ENCODE results near the gene SPRR4. TPM values are rescaled to one million over a fixed set of nuclear protein-coding genes. Genes with fewer than 3 reads are reported as not detected.

SPRR4 gene
- total RNA-seq, 2 experiments from 2014 or later = not detected

- intact Hi-C loops (cut with micrococcal nuclease) = no loop called here
- no peaks in the 10 kb centered on the region for H3K36me3 Mint-ChIP-seq (ENCODE audit: low read depth)
- TF ChIP-seq CTCF (IDR thresholded peaks at IDR 0.05) = no peak
- ATAC-seq (no peak), DNase-seq (no peak)
- no peak within 1 kb of the TSS for H3K27ac Mint-ChIP-seq
- ChIA-PET POLR2A (interaction anchor here (0.9 kb wide), 1 partner anchor 427 kb away, joined by 3 read pairs; no protein-coding TSS in a partner anchor), CTCF (no interaction called here)
- no peaks in the 10 kb centered on the region for H3K4me1 Mint-ChIP-seq (ENCODE audit: low read depth)
- no peak within 1 kb of the TSS for H3K4me3 Mint-ChIP-seq
- H3K27me3 Mint-ChIP-seq = peaks cover 5% of the 10 kb centered on the region
- no peaks in the 10 kb centered on the region for H3K9me3 Mint-ChIP-seq
These were observed 23.7 kb upstream of the SPRR4 start, which contains the start of gene SPRR5 for GRCh38 chr1:152946651-152947256. Gene SPRR5, plus strand, starts transcription at chr1:152947206. Its CDS starts 1,349 bp downstream, at chr1:152948555.

GRCh38 chr1:152951711-152952110 is 18.7 kb upstream of the SPRR4 start:
- H3K4me3 Mint-ChIP-seq = no peak overlapping the region
- DNase-seq (no peak), ATAC-seq (no peak)
- H3K4me1 Mint-ChIP-seq (ENCODE audit: low read depth) = no peaks in the 10 kb centered on the region
- CTCF ChIA-PET = no interaction called here
- TF ChIP-seq CTCF (IDR thresholded peaks at IDR 0.05) = no peak
- intact Hi-C loops (cut with micrococcal nuclease) = no loop called here
- no peaks in the 10 kb centered on the region for H3K36me3 Mint-ChIP-seq (ENCODE audit: low read depth)
- H3K9me3 Mint-ChIP-seq = no peaks in the 10 kb centered on the region
- H3K27me3 Mint-ChIP-seq = peaks cover 4% of the 10 kb centered on the region
- no peak overlapping the region for H3K27ac Mint-ChIP-seq
- POLR2A ChIA-PET = no interaction called here

GRCh38 chr1:152953761-152954160 is 16.7 kb upstream of the SPRR4 start:
- ATAC-seq (no peak), DNase-seq (no peak)
- TF ChIP-seq CTCF (IDR thresholded peaks at IDR 0.05) = no peak
- Mint-ChIP-seq H3K9me3 (no peaks in the 10 kb centered on the region), H3K27ac (no peak overlapping the region), H3K4me3 (no peak overlapping the region), H3K27me3 (peaks cover 2% of the 10 kb centered on the region), H3K36me3 (ENCODE audit: low read depth) (no peaks in the 10 kb centered on the region), H3K4me1 (ENCODE audit: low read depth) (no peaks in the 10 kb centered on the region)
- intact Hi-C loops (cut with micrococcal nuclease) = no loop called here
- ChIA-PET CTCF (no interaction called here), POLR2A (no interaction called here)

- Mint-ChIP-seq H3K27ac (no peak overlapping the region), H3K4me3 (no peak overlapping the region), H3K4me1 (ENCODE audit: low read depth) (no peaks in the 10 kb centered on the region), H3K9me3 (no peaks in the 10 kb centered on the region), H3K36me3 (ENCODE audit: low read depth) (no peaks in the 10 kb centered on the region), H3K27me3 (peaks cover 2% of the 10 kb centered on the region)
- DNase-seq = no peak
- POLR2A ChIA-PET = no interaction called here
- no peak for TF ChIP-seq CTCF (IDR thresholded peaks at IDR 0.05)
- no peak for ATAC-seq
- intact Hi-C loops (cut with micrococcal nuclease) = no loop called here
- CTCF ChIA-PET = no interaction called here
These were observed 16.0 kb upstream of the SPRR4 start for GRCh38 chr1:152954436-152954835.

GRCh38 chr1:152957561-152957960 is 12.9 kb upstream of the SPRR4 start:
- no peaks in the 10 kb centered on the region for H3K9me3 Mint-ChIP-seq
- CTCF ChIA-PET = no interaction called here
- no peak for TF ChIP-seq CTCF (IDR thresholded peaks at IDR 0.05)
- DNase-seq (no peak), ATAC-seq (no peak)
- H3K4me3 Mint-ChIP-seq = no peak overlapping the region
- POLR2A ChIA-PET = no interaction called here
- H3K27ac Mint-ChIP-seq = no peak overlapping the region
- intact Hi-C loops (cut with micrococcal nuclease) = no loop called here
- no peaks in the 10 kb centered on the region for H3K36me3 Mint-ChIP-seq (ENCODE audit: low read depth)
- H3K4me1 Mint-ChIP-seq (ENCODE audit: low read depth) = no peaks in the 10 kb centered on the region
- no peaks in the 10 kb centered on the region for H3K27me3 Mint-ChIP-seq
